HG02763 (cell line): ENCODE data around the gene LDLRAD4.

Experiments used
- ATAC-seq: cut with Tn5 transposase; IDR thresholded peaks from one replicate; pipeline ENCODE4 v1.9.1; 2021; ENCODE audit warnings: mild to moderate bottlenecking, moderate library complexity; ENCODE audit not compliant: unreplicated experiment

The LDLRAD4 gene

DNA sequence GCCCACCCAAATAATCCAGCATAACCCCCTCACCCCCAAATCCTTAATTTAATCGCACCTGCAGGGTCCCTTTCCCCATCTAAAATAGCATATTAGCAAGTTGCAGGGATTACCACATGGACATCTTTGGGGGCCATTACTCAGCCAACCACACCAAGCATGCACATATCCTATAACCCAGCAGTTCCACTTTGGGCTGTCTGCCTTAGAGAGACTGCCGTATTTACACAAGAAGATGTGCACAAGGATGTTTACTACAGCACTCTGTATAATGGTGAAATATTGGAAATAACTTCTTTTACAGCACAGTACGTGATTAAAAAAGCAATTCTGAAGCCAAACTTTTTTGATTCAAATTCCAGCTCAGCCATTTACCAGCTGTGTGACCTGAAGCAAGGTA lies 17.3 kb upstream of the LDLRAD4 start:
- ATAC-seq = no peak

- ATAC-seq = no peak
These were observed 16.0 kb upstream of the LDLRAD4 start for GRCh38 chr18:13202571-13202970.

DNA sequence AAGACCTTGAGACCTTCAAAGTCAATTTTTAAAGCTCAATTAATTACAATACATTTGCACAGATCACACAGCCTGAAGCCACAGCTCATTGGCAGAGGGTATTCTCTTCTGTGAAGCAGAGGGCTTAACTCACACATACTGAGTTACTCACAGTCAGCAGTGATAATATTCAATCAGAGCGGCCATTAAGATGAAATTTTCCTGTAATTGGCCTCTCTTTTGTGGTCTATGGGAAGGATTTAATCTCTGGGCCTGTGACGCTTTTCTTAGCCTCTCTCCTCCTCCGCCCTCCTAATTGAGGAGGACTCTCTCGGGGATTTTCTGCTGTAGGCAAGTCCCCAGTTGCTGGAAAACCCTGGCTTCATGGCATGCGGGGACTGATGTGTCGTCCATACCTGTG lies 12.3 kb upstream of the LDLRAD4 start:
- no peak for ATAC-seq

- no peak for ATAC-seq
These were observed 11.3 kb upstream of the LDLRAD4 start for GRCh38 chr18:13207294-13207693.

GRCh38 chr18:13211534-13211933 lies 7.0 kb upstream of the LDLRAD4 start:
- no peak for ATAC-seq

DNA sequence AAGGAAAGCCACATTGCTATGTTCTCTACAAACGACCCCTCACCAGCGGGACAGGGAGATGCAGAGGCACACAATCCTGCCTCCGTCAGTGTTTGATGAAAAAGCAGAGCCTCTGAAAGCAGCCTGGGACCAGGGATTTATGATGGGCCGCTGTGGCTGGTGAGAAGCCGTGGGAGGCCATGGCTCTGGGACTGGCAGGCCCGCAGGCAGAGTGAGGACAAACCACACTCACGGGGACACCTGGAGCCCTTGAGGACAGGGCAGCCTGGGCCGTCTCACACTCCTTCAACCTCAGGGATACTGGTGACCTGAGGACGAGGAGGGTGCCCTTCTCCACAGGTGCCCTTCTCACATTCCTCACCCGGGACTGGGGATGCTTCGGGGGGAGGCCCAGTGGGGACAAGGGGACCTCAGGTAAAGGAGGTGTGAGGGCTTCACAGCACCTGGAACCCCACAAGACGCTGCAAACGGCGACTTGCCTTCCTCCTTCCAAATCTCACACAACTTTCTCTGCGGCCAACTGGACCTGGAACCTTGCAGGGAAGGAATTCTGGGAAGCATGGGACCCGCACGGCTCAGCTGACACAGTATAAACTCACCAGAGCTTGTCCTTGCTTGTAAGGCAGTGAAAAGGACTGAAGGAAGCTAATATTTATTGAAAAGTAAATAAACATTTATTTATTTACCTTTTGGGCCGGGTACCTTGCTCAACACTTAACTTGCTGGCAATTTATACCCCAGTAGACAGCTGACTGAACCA lies 5.3 kb upstream of the LDLRAD4 start:
- ATAC-seq = no peak

GRCh38 chr18:13214609-13215008 lies 4.0 kb upstream of the LDLRAD4 start:
- ATAC-seq = no peak

- no peak for ATAC-seq
These were observed 2.4 kb upstream of the LDLRAD4 start for GRCh38 chr18:13216092-13216582.

- ATAC-seq = no peak
These were observed 1.7 kb upstream of the LDLRAD4 start for GRCh38 chr18:13216711-13217465.

- no peak for ATAC-seq
These were observed 1.0 kb upstream of the LDLRAD4 start for GRCh38 chr18:13217466-13217961.

- no peak for ATAC-seq
These were observed 591 bp upstream of the LDLRAD4 start for GRCh38 chr18:13217971-13218367.

DNA sequence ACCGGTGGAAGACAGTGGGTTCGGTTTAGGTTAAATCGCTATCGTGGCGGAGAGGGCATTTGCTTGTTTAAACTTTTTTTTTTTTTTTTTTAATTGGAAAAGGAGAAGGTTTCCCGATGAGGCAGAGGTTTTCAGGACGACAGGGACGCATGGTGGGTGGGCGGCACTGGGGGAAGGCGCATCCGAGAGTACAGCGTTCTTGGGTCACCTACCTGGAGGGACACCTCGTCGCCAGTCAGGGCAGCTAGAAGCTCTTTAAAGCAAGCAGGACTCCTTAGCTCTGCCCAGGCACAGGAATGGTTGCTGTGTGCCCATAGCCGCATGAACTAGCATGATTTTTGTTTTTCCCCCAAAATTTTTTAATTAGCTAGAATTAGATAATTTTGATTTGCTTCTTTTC lies 437 bp downstream of the LDLRAD4 start:
- ATAC-seq = no peak

- ATAC-seq = no peak
These were observed 1.1 kb downstream of the LDLRAD4 start for GRCh38 chr18:13219593-13220159.

DNA sequence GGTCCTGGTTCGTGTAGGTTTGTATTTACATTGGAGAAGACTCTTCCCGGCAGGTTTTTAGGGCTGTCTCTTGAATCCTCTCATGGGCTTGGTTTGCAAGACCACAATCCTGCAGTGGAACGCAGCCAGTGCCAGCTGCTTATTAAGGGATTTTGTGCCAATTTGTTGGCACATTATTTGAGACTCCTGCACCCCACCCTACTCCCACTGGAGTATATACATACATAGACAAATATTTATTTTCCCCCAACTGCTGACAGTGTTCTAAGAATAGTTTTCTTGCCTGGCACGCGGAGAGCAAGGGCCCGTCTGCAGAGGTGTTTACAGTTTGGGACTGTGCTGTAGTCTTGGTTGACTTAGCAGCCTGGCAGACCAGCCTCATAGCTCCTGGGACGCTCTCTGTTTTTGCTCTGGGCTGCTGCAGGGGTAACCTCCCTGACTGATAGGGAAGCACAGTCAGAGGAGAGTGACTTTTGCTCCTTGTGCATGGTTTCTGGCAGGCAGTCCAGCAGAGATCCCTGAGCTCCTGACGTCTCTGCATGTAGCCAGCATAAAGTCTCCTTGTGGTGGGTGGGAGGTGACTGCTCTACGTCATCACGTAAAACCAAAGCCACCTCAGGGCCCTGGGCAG lies 1.9 kb downstream of the LDLRAD4 start:
- no peak for ATAC-seq

DNA sequence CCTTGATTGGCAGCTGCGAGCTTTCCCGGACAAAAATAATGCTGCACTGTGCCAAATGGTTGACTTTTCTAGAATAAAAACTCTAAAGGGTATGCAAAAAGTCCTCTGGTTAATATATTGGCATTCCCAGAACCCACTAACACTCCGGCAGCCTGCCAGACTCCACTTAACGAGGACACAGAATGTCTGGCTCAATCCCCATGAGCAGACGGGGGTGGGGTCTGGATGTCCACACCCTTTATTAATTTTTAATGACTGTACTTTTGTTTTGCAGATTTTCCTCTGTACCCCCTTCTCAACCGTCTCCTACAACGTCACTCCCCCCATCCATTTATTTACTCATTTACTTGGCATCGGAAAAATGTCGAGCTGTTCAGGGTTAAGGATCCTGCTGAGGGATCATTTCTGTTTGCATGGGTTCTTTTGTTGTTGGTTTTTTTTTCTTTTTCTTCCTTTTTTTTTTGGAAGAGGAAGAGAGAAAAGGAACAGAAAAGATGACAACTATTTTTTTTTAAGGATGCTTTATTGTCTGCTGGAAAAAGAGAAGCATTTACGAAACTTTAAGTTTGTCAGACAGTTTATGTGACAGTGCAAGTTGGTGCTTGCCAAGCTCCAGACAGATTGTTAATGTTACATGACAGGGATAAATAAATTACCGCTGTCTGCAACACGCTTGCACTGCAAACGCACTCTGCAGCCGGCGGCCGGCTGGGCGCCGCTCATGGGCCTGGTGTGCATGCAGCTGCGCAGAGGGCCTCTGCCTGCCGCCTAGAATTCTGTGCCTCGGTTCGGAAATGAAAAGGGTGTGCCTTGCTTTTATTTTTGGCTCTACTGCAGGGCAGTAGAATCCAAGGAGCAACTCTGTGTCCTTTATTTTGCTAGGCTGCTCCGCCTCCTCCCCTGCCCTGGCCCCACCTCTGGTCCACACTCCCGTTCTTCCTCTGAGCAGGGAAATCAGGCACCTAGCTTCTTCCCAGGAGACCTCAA lies 3.6 kb downstream of the LDLRAD4 start:
- ATAC-seq = no peak

- ATAC-seq = no peak
These were observed 4.3 kb downstream of the LDLRAD4 start for GRCh38 chr18:13222856-13223281.

GRCh38 chr18:13223311-13224143 lies 5.0 kb downstream of the LDLRAD4 start:
- ATAC-seq = no peak

- no peak for ATAC-seq
These were observed 6.7 kb downstream of the LDLRAD4 start for GRCh38 chr18:13225261-13225660.

- ATAC-seq = no peak
These were observed 8.1 kb downstream of the LDLRAD4 start for GRCh38 chr18:13226533-13227144.
